SW 1271 (cell line): Measurements from ENCODE around the gene CRYAA.
"Not testable (repeated sequence)": the region's sequence is repeated elsewhere in the genome, so short reads cannot be mapped to it uniquely, and the experiment has no call there.

Source experiments
- DNase-seq, 2 experiments: peaks; one replicate each; lab custom pipeline; 2025; lab: John Stamatoyannopoulos, UW

The CRYAA gene

GRCh38 chr21:43177043-43177906 lies 8.5 kb downstream of the CRYAA start:
- not testable (repeated sequence) for DNase-seq

GRCh38 chr21:43178175-43178826 lies 9.5 kb downstream of the CRYAA start:
- DNase-seq, result not testable (repeated sequence)

GRCh38 chr21:43181033-43181432 lies 12.2 kb downstream of the CRYAA start:
- not testable (repeated sequence) for DNase-seq

- DNase-seq, result not testable (repeated sequence)
Measured at GRCh38 chr21:43187268-43187667, 18.5 kb downstream of the CRYAA start.

GRCh38 chr21:43187715-43188114 lies 18.9 kb downstream of the CRYAA start:
- DNase-seq, result no peak

- DNase-seq, result no peak
Measured at GRCh38 chr21:43188181-43188580, 19.4 kb downstream of the CRYAA start.

- DNase-seq, result no peak
Measured at GRCh38 chr21:43188592-43189210, 19.9 kb downstream of the CRYAA start.

- no peak for DNase-seq
Measured at GRCh38 chr21:43189936-43190335, 21.1 kb downstream of the CRYAA start.

GRCh38 chr21:43190544-43190943 lies 21.7 kb downstream of the CRYAA start:
- DNase-seq, result no peak

GRCh38 chr21:43190951-43191350 lies 22.1 kb downstream of the CRYAA start:
- DNase-seq, result no peak

- no peak for DNase-seq
Measured at GRCh38 chr21:43191521-43191920, 22.7 kb downstream of the CRYAA start.

GRCh38 chr21:43191971-43192370 lies 23.2 kb downstream of the CRYAA start:
- no peak for DNase-seq

- DNase-seq, result no peak
Measured at GRCh38 chr21:43192501-43193081, 23.8 kb downstream of the CRYAA start.

GRCh38 chr21:43193088-43193650 lies 24.4 kb downstream of the CRYAA start:
- no peak for DNase-seq

- no peak for DNase-seq
Measured at GRCh38 chr21:43193651-43194302, 25.0 kb downstream of the CRYAA start.

GRCh38 chr21:43194303-43195120 lies 25.7 kb downstream of the CRYAA start:
- DNase-seq, result no peak

- DNase-seq, result no peak
Measured at GRCh38 chr21:43195121-43196021, 26.6 kb downstream of the CRYAA start.

- DNase-seq, result no peak
Measured at GRCh38 chr21:43196826-43197225, 28.0 kb downstream of the CRYAA start.

GRCh38 chr21:43198376-43198775 lies 29.6 kb downstream of the CRYAA start:
- no peak for DNase-seq

GRCh38 chr21:43201491-43201890 lies 32.7 kb downstream of the CRYAA start:
- DNase-seq, result no peak
